Endothelial cell (in vitro differentiated cells): Measurements from ENCODE around the gene RAB29. TPM values are rescaled to one million over a fixed set of nuclear protein-coding genes. Genes with fewer than 3 reads are reported as not detected.
A peak's percentile ranks its signal among the peaks of the same experiment; 100 is the strongest.
"Not testable (repeated sequence)": the region's sequence is repeated elsewhere in the genome, so short reads cannot be mapped to it uniquely, and the experiment has no call there.

ENCODE experiments used
- DNase-seq: peaks from one replicate; pipeline ENCODE4 v3.0.0; 2021; ENCODE audit warnings: low spot score
- H3K27ac Mint-ChIP-seq: one replicate; pipeline ENCODE4 v1.8.0; 2021; ENCODE audit warnings: mixed read lengths, inconsistent platforms; ENCODE audit not compliant: unreplicated experiment
- H3K27me3 Mint-ChIP-seq: one replicate; pipeline ENCODE4 v1.8.0; 2021; ENCODE audit warnings: mild to moderate bottlenecking, moderate library complexity, mixed read lengths, inconsistent platforms; ENCODE audit not compliant: unreplicated experiment
- H3K36me3 Mint-ChIP-seq: one replicate; pipeline ENCODE4 v1.8.0; 2021; ENCODE audit warnings: mild to moderate bottlenecking, low read depth, mixed read lengths, inconsistent platforms; ENCODE audit not compliant: unreplicated experiment
- H3K4me1 Mint-ChIP-seq: one replicate; pipeline ENCODE4 v1.8.0; 2021; ENCODE audit warnings: mild to moderate bottlenecking, mixed read lengths, inconsistent platforms; ENCODE audit not compliant: unreplicated experiment
- H3K4me3 Mint-ChIP-seq: one replicate; pipeline ENCODE4 v1.8.0; 2021; ENCODE audit warnings: mild to moderate bottlenecking, mixed read lengths, inconsistent platforms; ENCODE audit not compliant: unreplicated experiment
- H3K9me3 Mint-ChIP-seq: one replicate; pipeline ENCODE4 v1.8.0; 2021; ENCODE audit warnings: mixed read lengths, inconsistent platforms; ENCODE audit not compliant: unreplicated experiment
- total RNA-seq: library from RNA; stranded (reverse); fragmentation: NEBNext Ultra II Directional; extraction: Animal tissue kit (Norgen Biotek cat#: 25700); gene quantifications from one replicate; pipeline ENCODE4 v1.2.1, GENCODE V29; 2021; ENCODE audit not compliant: unreplicated experiment
- TF ChIP-seq, protein P1 (sequence below): fragments of 200-600 bp; sonication (generic); IDR thresholded peaks from one replicate; pipeline ENCODE4 v1.5.0; 2021; ENCODE audit warnings: antibody characterized with exemption; ENCODE audit not compliant: unreplicated experiment

RAB29 gene
- total RNA-seq, 1 donor from 2014 or later, result 19.4 TPM

- Mint-ChIP-seq H3K27me3 (peaks cover 2% of the 10 kb centered on the region), H3K4me3 (no peak overlapping the region), H3K27ac (peak overlapping the region; percentile 34), H3K4me1 (peaks cover 2% of the 10 kb centered on the region), H3K36me3 (peaks cover 4% of the 10 kb centered on the region), H3K9me3 (no peaks in the 10 kb centered on the region)
- TF ChIP-seq, protein P1, sequence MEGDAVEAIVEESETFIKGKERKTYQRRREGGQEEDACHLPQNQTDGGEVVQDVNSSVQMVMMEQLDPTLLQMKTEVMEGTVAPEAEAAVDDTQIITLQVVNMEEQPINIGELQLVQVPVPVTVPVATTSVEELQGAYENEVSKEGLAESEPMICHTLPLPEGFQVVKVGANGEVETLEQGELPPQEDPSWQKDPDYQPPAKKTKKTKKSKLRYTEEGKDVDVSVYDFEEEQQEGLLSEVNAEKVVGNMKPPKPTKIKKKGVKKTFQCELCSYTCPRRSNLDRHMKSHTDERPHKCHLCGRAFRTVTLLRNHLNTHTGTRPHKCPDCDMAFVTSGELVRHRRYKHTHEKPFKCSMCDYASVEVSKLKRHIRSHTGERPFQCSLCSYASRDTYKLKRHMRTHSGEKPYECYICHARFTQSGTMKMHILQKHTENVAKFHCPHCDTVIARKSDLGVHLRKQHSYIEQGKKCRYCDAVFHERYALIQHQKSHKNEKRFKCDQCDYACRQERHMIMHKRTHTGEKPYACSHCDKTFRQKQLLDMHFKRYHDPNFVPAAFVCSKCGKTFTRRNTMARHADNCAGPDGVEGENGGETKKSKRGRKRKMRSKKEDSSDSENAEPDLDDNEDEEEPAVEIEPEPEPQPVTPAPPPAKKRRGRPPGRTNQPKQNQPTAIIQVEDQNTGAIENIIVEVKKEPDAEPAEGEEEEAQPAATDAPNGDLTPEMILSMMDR, result no peak
- DNase-seq, result no peak
These were observed 45.2 kb downstream of the RAB29 start for GRCh38 chr1:205729945-205730610.

GRCh38 chr1:205726619-205727125 is 48.6 kb downstream of the RAB29 start:
- no peak overlapping the region for H3K27ac Mint-ChIP-seq
- no peak for DNase-seq
- H3K9me3 Mint-ChIP-seq, result no peaks in the 10 kb centered on the region
- no peaks in the 10 kb centered on the region for H3K4me1 Mint-ChIP-seq
- TF ChIP-seq, protein P1, result no peak
- H3K4me3 Mint-ChIP-seq, result no peak overlapping the region
- peaks cover 4% of the 10 kb centered on the region for H3K36me3 Mint-ChIP-seq
- no peaks in the 10 kb centered on the region for H3K27me3 Mint-ChIP-seq

DNA sequence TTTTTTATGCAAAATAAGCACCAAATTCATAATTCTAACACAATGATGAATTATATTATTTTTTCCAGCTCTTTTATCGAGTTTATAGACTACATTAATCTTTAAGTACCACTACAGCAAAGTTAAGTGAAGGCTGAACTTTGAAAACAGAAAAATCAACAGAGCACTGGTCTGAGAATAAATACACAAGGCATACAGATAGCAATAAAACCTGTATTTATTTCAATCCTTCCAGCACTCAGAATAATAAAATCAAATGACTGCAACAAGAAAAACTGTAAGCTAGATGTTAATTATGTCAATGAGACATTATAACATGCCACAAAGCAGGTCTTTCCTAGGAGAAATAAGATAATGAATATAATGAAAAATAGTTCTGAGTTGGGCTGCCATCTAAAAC is 49.8 kb downstream of the RAB29 start:
- Mint-ChIP-seq H3K27me3 (no peaks in the 10 kb centered on the region), H3K9me3 (no peaks in the 10 kb centered on the region), H3K4me1 (no peaks in the 10 kb centered on the region), H3K27ac (no peak overlapping the region), H3K4me3 (no peak overlapping the region), H3K36me3 (peaks cover 5% of the 10 kb centered on the region)
- no peak for DNase-seq
- TF ChIP-seq, protein P1, result no peak

GRCh38 chr1:205720740-205721139 is 54.5 kb downstream of the RAB29 start:
- H3K4me3 Mint-ChIP-seq, H3K4me1 Mint-ChIP-seq, H3K9me3 Mint-ChIP-seq, DNase-seq, H3K27ac Mint-ChIP-seq, H3K27me3 Mint-ChIP-seq: not testable (repeated sequence)
- peaks cover 24% of the 10 kb centered on the region for H3K36me3 Mint-ChIP-seq

DNA sequence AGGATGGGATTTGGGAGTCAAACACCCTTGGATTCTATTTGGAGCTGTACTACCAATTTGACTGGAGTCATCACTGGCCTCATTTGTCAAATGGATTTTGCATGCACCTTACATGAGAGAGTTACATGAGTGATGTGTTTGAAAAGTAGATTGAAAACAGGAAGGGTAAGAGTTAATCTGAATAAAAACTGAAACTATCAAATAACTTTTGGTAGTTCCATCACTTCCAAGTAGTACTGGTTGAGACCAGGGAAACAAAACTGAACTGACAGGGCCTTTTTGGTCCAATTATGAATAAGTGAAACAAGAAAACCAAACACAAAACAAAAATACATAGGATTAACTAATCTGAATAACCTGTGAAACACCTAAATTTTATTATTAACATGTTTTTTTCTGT is 55.5 kb downstream of the RAB29 start:
- Mint-ChIP-seq H3K4me3 (peak overlapping the region; percentile 0), H3K9me3 (no peaks in the 10 kb centered on the region), H3K27me3 (peaks cover 1% of the 10 kb centered on the region), H3K36me3 (peaks cover 24% of the 10 kb centered on the region), H3K4me1 (no peaks in the 10 kb centered on the region), H3K27ac (no peak overlapping the region)
- DNase-seq, result no peak
- TF ChIP-seq, protein P1, result no peak
